H7 (cell line): ENCODE data around the gene ABLIM1. TPM values are rescaled to one million over a fixed set of nuclear protein-coding genes. Genes with fewer than 3 reads are reported as not detected.

Experiments used
- DNase-seq: peaks from one replicate; pipeline ENCODE4 v3.0.0; 2012
- H3K27me3 ChIP-seq: 2 replicates; pipeline ENCODE4 v1.6.0; 2011; ENCODE audit warnings: mild to moderate bottlenecking, low read length; ENCODE audit not compliant: control insufficient read depth, insufficient read depth
- H3K36me3 ChIP-seq: replicated peaks from 2 replicates; pipeline ENCODE4 v1.5.1; 2011; ENCODE audit warnings: low read length; ENCODE audit not compliant: control insufficient read depth, insufficient read depth
- H3K4me3 ChIP-seq: 2 replicates; pipeline ENCODE4 v1.5.1; 2011; ENCODE audit warnings: low read depth, mild to moderate bottlenecking, control low read depth, low read length, moderate library complexity; ENCODE audit not compliant: insufficient read depth
- total RNA-seq: library from RNA; depleted of rRNA; stranded (reverse); fragments of >200 nt; shearing (Covaris generic); gene quantifications from 2 replicates; pipeline ENCODE4 v1.2.3, GENCODE V29; 2014

The ABLIM1 gene
- total RNA-seq, 1 experiment from 2014 or later = 29.5 TPM

DNA sequence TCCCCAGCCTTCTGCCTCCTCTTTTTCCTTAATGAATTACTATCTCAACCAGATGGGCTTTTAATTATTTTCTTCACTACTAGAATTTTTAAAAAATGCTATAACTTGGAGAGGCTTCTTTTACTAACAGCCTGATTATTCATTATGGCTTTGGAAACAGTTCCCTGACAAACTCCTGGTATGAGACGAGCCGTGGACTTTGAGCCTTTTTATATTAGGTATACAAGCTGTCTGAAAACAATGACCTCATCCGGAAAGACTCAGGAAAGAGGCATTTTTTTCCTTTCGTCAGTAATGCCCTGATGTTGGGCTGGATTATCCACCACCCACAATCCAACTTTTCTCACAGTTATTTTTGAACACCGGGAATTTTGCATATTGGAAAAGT lies 26.7 kb upstream of the ABLIM1 start:
- Histone ChIP-seq H3K27me3 (no peaks in the 10 kb centered on the region), H3K36me3 (no peaks in the 10 kb centered on the region), H3K4me3 (no peak overlapping the region)
- DNase-seq = no peak

DNA sequence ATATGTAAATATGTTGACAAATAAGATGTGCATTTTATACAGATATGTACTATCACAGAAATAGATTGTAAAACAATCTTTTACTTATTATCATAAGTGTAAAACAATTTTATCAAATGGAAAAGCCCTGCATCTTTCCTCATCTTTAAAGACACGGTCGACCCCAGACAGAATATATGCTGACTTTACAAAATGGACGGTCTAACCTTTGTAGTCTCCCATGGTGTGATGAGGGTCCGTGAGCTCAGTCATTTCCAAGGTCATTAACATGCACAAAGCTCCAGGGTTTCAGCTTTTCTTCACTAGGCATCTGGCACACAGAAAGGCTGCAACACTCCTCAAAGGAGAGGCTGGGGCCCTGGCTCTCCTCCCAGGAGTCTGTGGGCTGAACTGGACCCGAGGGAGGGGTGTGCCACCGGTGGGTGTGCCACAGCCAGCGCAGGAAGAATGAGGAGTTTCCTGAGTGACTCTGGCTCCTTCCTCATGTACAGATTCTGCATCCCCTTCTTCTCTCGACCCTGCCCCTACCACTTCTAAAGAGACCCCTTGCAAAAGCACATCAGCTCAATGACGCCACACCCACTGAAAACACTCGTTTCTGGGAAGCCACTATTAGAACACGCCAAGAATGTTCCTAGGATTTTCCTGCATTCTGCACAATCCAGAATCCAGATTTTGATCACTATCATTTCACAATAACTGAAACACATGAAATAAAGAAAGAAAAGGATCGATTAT lies 26.2 kb upstream of the ABLIM1 start:
- no peak for DNase-seq
- H3K27me3 ChIP-seq = no peaks in the 10 kb centered on the region
- no peaks in the 10 kb centered on the region for H3K36me3 ChIP-seq
- no peak overlapping the region for H3K4me3 ChIP-seq

DNA sequence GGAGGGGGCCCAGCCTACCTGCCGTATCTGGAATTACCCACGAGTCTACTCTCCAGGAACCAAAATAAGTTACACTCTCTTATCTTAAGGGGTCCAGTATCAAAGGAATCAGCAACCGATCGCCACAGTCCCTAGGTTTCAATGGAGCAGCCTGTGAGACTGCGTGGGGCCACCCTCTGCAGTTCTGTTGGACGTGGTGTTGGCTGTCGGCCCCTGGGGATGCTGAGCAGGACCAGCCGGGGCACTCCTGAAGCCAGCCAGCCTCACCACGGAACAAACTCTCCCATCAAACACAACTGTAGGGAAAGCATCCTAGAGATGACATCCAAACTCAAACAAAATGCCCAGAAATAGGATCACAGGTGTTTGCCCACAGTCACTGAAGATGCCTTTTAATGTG lies 25.5 kb upstream of the ABLIM1 start:
- Histone ChIP-seq H3K4me3 (no peak overlapping the region), H3K36me3 (no peaks in the 10 kb centered on the region), H3K27me3 (no peaks in the 10 kb centered on the region)
- DNase-seq = no peak

DNA sequence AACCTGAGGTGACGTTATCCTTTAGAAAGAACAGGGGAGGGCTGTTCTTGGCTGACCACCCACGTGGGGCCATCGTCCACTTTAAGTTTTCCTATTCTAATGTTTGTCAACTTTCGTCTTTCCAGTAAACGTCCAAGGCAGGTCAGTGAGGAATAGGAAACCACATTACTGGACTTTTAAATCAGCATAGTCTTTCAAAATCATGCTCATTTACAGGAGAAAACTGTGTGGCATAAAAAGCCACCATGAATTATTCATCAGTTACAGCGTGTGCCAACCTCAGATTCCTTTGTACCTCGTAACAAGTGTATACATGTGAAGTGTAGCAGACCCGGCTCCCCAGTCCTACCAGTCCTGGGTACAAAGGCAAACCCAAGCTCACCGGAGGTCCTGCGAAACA lies 25.1 kb upstream of the ABLIM1 start:
- H3K36me3 ChIP-seq = no peaks in the 10 kb centered on the region
- no peaks in the 10 kb centered on the region for H3K27me3 ChIP-seq
- no peak overlapping the region for H3K4me3 ChIP-seq
- DNase-seq = no peak

DNA sequence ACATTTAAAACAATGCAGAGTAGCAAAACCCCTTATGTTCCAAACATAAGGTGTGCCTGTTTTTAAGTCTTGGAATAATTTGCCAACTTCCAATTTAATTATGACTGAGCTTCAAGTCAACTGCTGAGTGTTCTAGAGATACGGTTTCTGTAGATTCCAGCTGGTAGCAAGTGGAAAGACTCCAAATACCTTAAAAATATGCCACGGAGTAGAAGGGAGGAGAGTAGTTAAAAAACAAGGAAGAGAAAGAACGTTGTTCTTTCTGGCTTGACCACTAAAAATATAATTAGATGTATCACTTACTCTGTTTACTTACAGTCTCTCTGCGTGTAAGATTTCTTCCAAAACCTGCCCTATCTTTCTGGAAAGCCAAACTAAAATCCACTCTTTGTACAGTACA lies 24.5 kb upstream of the ABLIM1 start:
- no peak for DNase-seq
- Histone ChIP-seq H3K4me3 (no peak overlapping the region), H3K27me3 (no peaks in the 10 kb centered on the region), H3K36me3 (no peaks in the 10 kb centered on the region)

DNA sequence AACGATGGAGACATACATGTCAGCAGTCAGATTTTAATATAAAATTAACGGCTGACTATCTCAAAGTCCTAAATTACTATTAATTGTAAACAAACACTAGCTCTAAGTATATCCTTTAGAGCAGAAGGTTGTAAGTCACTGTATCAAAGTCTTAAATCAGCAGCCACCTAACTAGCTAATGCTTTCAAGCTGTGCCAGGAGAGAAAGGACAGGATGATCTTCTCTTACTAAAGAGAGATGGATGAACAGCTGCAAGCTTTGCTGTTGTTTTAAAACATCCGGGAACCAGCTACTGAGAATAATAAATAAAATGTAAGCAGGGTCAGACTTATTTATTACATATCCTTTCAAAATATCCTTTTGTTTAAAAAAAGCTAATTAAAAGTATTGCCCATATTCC lies 24.0 kb upstream of the ABLIM1 start:
- DNase-seq = no peak
- Histone ChIP-seq H3K4me3 (no peak overlapping the region), H3K27me3 (no peaks in the 10 kb centered on the region), H3K36me3 (no peaks in the 10 kb centered on the region)

DNA sequence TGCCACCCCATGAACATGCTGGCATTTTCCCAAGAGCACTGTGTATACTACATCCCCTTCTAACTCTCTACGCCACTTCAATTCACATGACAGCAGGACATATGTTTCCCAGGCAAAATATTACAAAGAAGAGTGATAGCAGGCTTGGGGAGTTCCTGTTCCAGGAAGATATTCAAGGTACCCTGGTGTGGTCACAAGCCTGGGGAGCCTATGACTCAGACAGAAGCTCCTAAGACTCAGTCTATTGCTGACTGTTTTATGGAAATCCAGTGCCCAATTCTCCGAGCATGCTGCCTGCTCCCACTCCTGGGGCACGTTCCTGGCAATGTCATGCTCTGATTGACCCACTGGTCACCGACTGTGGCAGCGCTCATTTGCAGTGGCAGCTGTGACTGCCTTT lies 23.5 kb upstream of the ABLIM1 start:
- H3K4me3 ChIP-seq = no peak overlapping the region
- H3K27me3 ChIP-seq = no peaks in the 10 kb centered on the region
- no peaks in the 10 kb centered on the region for H3K36me3 ChIP-seq
- no peak for DNase-seq

DNA sequence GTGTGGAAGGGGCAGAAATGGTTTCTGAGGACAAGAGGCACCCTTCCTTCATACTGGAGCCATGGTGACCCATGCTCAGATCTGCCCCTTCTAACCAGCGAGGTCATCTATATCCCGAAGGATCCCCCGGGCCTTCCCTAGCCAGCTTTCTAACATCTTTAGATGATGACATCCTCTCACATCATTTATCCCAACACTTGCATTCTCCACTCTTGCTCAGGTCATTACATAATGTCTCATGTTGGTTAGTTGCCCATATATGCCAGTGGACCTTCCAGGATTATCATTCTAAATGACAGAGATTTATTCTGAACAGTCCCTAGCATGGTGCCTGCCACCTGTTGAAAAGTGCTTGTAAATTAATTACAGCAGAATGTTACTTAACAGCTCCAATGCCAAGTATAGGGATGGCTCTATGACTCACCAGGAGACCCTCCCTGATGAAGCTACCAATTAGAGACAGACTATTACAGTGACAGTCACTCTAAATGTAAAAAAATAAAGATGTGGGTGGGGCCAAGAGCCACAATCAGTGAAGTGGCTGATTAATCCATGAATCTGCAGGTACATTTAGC lies 22.6 kb upstream of the ABLIM1 start:
- DNase-seq = no peak
- Histone ChIP-seq H3K27me3 (no peaks in the 10 kb centered on the region), H3K36me3 (no peaks in the 10 kb centered on the region), H3K4me3 (no peak overlapping the region)

DNA sequence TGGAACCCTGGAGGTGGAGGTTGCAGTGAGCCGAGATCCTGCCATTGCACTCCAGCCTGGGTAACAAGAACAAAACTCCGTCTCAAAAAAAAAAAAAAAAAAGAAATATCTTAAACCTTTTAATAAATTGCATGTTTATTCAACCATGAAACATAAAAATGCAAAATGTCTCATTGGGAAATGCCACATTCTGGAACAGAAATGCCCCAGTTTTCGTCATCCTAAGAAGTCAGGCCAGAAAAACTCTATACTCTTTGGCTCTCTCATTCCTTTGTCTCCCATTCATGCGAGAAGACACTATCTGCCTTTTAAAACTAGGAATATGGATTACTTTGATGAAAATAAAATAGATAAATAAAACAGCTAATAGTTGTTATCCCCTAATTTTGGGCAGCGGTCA lies 21.5 kb upstream of the ABLIM1 start:
- Histone ChIP-seq H3K4me3 (no peak overlapping the region), H3K36me3 (no peaks in the 10 kb centered on the region), H3K27me3 (no peaks in the 10 kb centered on the region)
- DNase-seq = no peak

DNA sequence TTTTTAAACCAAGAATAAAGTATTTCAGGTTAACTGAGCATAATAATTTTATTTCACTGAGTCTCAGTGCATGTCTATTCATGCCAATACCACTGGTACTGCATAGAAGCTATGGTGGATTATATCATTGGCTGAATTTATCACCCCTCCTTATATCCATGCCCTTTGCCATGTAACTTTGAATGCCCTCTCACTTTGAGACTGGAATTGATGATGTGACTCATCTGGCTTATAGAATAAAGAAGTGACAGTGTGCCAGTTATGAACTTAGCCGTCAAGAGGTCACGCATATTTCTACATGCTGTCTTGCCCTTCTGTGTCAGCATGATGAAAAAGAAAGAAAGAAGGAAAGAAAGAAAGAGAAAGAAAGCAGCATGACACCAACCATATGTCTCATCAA lies 20.7 kb upstream of the ABLIM1 start:
- Histone ChIP-seq H3K36me3 (no peaks in the 10 kb centered on the region), H3K27me3 (no peaks in the 10 kb centered on the region), H3K4me3 (no peak overlapping the region)
- no peak for DNase-seq

DNA sequence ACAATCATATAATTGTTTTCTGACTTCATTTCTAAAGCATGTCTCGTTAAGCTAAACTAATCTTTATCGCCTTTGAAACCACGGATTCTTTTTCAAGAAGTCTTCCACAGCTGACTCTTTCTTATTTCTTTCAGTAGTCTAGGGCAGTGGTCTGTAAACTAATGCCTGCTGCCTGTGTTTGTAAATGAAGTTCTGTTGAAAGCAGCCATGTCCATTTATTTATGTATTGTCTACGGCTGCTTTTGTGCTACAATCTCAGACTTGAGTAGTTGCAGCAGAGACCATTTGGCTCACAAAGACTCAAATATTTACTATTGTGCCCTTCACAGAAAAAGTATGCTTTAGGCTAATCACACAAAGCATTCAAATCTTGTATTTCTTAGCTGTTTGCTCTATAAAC lies 20.3 kb upstream of the ABLIM1 start:
- DNase-seq = no peak
- no peaks in the 10 kb centered on the region for H3K27me3 ChIP-seq
- no peak overlapping the region for H3K4me3 ChIP-seq
- H3K36me3 ChIP-seq = no peaks in the 10 kb centered on the region

DNA sequence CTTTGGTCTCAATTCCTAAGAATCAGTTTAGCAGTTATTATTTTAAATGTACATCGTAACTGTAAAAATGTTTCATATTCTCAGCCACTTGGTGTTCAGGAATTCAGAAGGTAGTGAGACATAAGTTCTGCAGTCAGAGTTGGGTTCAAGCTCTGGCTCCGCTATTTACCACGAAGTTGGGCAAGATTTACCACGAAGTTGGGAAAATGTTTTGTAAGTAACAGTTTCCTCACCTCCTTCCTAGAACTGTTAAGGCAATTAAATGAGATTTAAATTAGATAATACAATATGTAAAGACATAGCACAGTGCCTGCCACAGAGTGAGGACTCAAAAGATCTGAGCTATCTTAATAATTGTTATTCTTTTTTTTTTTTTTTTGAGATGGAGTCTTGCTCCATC lies 16.3 kb upstream of the ABLIM1 start:
- Histone ChIP-seq H3K4me3 (no peak overlapping the region), H3K27me3 (no peaks in the 10 kb centered on the region), H3K36me3 (no peaks in the 10 kb centered on the region)
- no peak for DNase-seq

DNA sequence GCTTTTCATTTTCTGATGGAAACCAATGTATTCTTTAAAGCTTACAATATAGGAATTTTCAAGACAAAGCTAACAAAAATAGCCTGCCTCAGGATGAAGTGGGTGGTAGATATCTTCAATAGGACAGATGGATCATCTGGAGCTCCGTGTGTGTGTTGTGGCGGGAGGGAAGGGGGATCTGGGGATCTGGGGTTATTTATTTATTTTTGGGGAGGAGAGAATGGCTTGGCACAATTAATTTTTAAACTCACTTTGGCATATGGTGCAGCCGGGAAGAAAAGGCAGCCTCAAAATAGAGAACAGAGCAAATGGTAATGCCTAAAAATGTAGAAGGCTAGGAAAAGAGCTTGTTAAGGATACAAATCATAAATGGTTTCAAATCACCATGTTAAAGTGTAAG lies 11.6 kb upstream of the ABLIM1 start:
- H3K4me3 ChIP-seq = no peak overlapping the region
- no peaks in the 10 kb centered on the region for H3K27me3 ChIP-seq

DNA sequence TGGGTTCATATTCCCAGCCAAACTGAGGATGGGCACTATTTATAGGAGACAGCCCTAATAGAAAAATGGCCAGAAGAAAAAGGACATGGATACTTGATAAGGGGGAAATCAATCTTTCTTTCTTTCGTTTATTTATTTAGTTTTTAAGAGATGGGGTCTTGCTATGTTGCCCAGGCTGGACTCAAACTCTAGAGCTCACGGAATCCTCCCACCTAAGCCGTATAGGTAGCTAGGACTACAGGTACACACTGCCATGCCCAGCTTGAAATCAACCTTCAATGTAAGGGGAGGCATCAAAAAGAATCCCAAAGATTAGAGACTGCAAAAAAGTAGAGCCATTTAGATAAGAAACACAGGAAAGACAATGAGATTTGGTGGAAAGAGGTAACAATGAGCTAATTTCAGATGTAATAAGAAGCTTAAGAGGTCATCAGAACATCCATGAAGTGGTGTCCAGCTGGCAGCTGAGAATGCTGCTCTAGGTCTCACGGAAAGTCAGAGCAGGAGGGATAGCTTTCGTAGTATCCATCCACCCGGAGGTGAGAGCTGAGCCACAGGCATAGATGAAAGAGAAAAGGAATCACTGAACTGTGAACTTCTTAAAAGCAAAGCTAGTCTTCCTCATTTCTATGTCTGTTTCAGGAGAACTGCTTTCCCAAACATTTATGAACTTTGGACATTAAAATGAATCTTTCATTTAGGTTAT lies 10.5 kb upstream of the ABLIM1 start:
- Histone ChIP-seq H3K27me3 (no peaks in the 10 kb centered on the region), H3K36me3 (no peaks in the 10 kb centered on the region), H3K4me3 (no peak overlapping the region)
- no peak for DNase-seq

More for the DNA sequence above, 11.6 kb upstream of the ABLIM1 start:
- DNase-seq = no peak
- H3K36me3 ChIP-seq = no peaks in the 10 kb centered on the region

DNA sequence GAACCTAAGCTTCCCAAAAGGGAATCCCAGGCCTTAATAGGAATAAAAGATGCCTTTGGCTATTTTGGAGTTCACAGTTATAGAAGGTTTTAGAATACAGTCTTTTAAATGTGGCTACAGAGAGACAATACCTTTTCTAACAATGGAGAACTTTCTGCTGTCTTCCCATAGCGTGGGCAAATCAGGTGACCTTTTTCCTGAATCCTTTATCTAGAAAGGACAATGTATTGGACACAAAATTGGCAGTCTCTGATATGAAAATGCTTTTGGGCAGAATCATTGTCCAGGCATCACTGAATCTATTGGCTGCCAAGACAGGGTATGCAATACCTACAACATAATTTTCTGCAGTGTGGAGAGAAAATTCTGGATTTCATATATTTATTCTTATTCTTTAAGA lies 7.8 kb upstream of the ABLIM1 start:
- Histone ChIP-seq H3K27me3 (no peaks in the 10 kb centered on the region), H3K36me3 (no peaks in the 10 kb centered on the region)

More for the DNA sequence above, 7.8 kb upstream of the ABLIM1 start:
- DNase-seq = no peak
- no peak overlapping the region for H3K4me3 ChIP-seq
